ENCODE measurements around the gene CNTN3. TPM values are rescaled to one million over a fixed set of nuclear protein-coding genes. Genes with fewer than 3 reads are reported as not detected.

Gene CNTN3
- total and polyA plus RNA-seq, 11 donors, result 0.25 to 4.3 (median 1.9) TPM

GRCh38 chr3:74642876-74643275, 28.4 kb upstream of the CNTN3 start:
- intact Hi-C loops (cut with DNase I), result loop anchor here in 2 of 10 donors (5.0 to 10.0 kb wide), 2 partner anchors 49 to 92 kb away; no protein-coding TSS in a partner anchor
- no peak for ATAC-seq
- H3K9me3 ChIP-seq, result no peaks in the 10 kb centered on the region
- peak overlapping the region in 11 of 12 donors; percentile 36 to 89 (median 77) for H3K27ac ChIP-seq
- H3K4me1 ChIP-seq, result peaks cover 0 to 19% (median 3%) of the 10 kb centered on the region in 12 donors
- H3K4me3 ChIP-seq, result no peak overlapping the region
- no peaks in the 10 kb centered on the region for H3K27me3 ChIP-seq
- H3K36me3 ChIP-seq, result no peaks in the 10 kb centered on the region
- no peak for TF ChIP-seq CTCF (IDR thresholded peaks at IDR 0.05)
- TF ChIP-seq POLR2A (IDR thresholded peaks at IDR 0.05), result no peak
- no peak for DNase-seq
- 76 to 92% (median 89%) methylated on average over 1 of the region's 1 CpG for WGBS, 4 donors

DNA sequence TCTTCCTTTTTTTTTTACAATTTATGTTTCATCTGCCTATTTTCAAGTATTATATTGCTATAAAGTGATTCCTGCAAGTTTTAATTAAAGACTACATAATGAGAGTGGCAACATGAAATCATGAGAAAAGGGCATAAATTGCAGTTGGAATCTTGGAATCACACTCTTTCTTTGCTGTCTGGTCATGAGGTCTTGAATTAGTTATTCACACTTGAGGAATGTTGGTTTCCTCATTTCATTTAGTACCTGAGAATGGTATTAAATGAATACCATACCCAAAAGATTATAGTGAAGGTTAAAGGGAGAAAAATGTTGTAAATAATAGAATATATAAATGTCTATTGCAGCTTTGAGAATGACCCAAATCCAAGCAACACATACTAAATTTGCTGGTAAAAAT, 25.8 kb upstream of the CNTN3 start:
- no peaks in the 10 kb centered on the region for H3K36me3 ChIP-seq

GRCh38 chr3:74639681-74640080, 25.2 kb upstream of the CNTN3 start:
- intact Hi-C loops (cut with DNase I), result loop anchor here in 2 of 10 donors (5.0 to 10.0 kb wide), 2 partner anchors 53 to 95 kb away; no protein-coding TSS in a partner anchor
- no peaks in the 10 kb centered on the region for H3K9me3 ChIP-seq
- TF ChIP-seq POLR2A (IDR thresholded peaks at IDR 0.05), result no peak
- no peak for TF ChIP-seq CTCF (IDR thresholded peaks at IDR 0.05)
- WGBS, 4 donors, result 75 to 87% (median 84%) methylated on average over 3 of the region's 3 CpGs
- peaks cover 0 to 19% (median 2%) of the 10 kb centered on the region in 12 donors for H3K4me1 ChIP-seq
- H3K36me3 ChIP-seq, result no peaks in the 10 kb centered on the region
- H3K27me3 ChIP-seq, result no peaks in the 10 kb centered on the region
- ATAC-seq (no peak), DNase-seq (no peak)
- no peak overlapping the region for H3K4me3 ChIP-seq
- H3K27ac ChIP-seq, result no peak overlapping the region

More for the DNA sequence above, 25.8 kb upstream of the CNTN3 start:
- no peaks in the 10 kb centered on the region for H3K27me3 ChIP-seq
- no peaks in the 10 kb centered on the region for H3K9me3 ChIP-seq
- no peak overlapping the region for H3K27ac ChIP-seq
- no peak overlapping the region for H3K4me3 ChIP-seq
- TF ChIP-seq CTCF (IDR thresholded peaks at IDR 0.05), result no peak
- no peak for TF ChIP-seq POLR2A (IDR thresholded peaks at IDR 0.05)
- H3K4me1 ChIP-seq, result peaks cover 0 to 19% (median 2%) of the 10 kb centered on the region in 12 donors
- no peak for ATAC-seq
- DNase-seq, result no peak
- intact Hi-C loops (cut with DNase I), result loop anchor here in 2 of 10 donors (5.0 to 10.0 kb wide), 2 partner anchors 52 to 95 kb away; no protein-coding TSS in a partner anchor

DNA sequence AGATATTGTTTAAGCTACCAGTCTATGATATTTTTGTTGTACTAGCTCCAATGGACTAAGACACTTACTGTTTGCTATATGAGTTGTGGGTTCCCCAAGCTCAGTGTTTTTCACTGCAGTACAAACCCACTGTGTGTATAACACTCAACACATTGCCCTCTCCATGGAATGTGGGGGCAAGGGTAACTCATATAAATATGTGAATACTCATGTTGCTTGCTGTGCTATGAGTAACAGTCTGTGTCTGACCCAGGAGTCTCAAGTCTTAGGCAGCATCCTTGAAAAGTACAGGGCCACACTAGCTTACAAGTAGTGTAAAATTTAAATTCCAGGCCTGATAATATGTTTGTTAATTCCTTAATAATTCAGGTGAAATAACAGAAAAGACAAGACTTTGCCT, 22.5 kb upstream of the CNTN3 start:
- Histone ChIP-seq H3K27me3 (no peaks in the 10 kb centered on the region), H3K4me1 (no peaks in the 10 kb centered on the region), H3K9me3 (no peaks in the 10 kb centered on the region), H3K36me3 (no peaks in the 10 kb centered on the region), H3K4me3 (no peak overlapping the region), H3K27ac (no peak overlapping the region)
- DNase-seq (no peak), ATAC-seq (no peak)
- TF ChIP-seq POLR2A (IDR thresholded peaks at IDR 0.05) (no peak), CTCF (IDR thresholded peaks at IDR 0.05) (no peak)
- intact Hi-C loops (cut with DNase I), result no loop called here
